Measurements from ENCODE around the gene TMEM232.

GRCh38 chr5:110735556-110735955 is 9.1 kb upstream of the TMEM232 start:
- no peak for TF ChIP-seq CTCF (IDR thresholded peaks at IDR 0.05)
- TF ChIP-seq POLR2AphosphoS5 (IDR thresholded peaks at IDR 0.05): no peak
- no peak for TF ChIP-seq POLR2A (IDR thresholded peaks at IDR 0.05; ENCODE audit: low read depth)
- TF ChIP-seq EP300 (IDR thresholded peaks at IDR 0.05): no peak
